Measurements from ENCODE around the gene ZNF776. TPM values are rescaled to one million over a fixed set of nuclear protein-coding genes. Genes with fewer than 3 reads are reported as not detected.

ZNF776 gene
- 43.6 TPM for total RNA-seq

DNA sequence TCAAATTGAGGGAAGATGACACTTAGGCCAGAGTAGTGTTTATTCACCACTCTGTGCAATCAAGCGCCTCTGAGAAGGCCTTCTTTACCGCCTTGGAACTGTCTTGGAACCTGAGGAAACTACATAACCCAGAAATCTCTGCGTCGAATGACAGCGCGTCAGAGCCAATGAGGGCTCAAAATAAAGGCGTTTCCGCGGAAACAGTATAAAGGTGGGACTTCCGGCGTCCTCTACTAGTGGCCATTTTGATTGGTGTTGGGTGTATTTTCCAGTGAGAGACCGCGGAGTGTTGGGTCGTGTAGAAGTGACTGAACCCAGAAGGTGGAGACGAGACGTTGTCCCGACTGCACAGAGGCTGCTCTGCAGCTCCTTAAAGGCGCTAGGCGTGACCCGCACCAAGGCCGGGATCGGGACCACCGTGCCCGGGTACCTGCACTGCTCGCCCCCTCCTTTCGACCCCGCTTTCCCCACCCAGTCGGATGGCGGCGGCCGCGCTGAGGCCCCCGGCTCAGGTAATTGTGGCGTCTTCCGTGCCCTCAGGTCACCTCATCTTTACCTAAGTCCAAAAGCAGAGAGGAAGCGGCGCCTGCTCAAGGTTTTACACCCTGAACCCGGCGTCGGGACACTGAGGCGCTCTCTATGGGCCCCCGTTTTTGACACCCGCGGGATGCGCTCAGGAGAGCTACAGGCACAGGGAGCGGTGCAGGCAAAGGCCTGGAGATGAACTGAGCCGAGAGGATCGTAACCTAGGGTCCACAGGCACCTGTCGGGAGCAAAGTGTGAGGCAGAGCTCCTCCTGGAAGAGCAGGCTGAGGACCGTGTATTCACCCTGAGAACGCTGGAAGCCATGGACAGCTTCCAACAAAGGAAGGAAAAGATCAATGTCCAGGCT is at the start of gene ZNF776:
Gene ZNF776, plus strand, starts transcription at position 236 of the 892 bp plus-strand sequence. Its CDS starts 244 bp downstream, at position 480.

DNA sequence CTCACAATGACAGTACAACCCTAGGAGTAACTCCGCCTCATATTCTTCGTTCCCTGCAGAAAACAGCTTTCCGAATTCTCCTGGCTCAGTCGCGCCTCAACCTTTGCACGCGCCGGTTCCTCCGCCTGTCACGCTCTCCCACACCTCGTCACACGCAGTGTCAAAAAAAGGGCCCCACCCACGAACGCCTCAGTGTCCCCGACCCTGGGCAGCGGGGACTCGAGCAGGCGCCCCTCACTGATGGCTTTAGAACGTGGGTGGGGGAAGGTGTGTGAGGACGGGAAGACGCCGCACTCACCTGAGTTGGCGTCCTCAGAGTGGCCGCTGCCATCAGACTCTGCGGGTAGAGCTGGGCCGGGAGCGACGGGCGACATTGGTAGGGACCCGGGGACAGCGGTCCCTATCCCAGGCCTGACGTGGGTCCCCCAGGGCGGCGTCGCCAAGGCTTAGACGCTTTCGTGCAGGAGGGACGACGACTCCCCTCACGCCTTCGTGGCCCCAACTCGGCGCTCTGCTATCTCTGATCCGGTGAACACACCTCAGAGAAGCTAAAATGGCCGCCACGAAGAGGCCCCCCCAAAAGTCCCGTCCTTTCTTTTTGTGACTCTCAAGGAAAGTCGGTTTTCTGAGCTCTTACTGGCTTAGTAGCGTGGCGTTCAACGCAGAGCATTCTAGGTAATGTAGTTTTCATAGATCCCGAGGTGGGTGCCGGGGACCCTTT is 37.8 kb upstream of the ZNF776 start, which contains the start of gene ZNF154:
Gene ZNF154, minus strand, starts transcription at position 564 of the 721 bp plus-strand sequence. Its CDS starts 233 bp downstream, at position 331.

DNA sequence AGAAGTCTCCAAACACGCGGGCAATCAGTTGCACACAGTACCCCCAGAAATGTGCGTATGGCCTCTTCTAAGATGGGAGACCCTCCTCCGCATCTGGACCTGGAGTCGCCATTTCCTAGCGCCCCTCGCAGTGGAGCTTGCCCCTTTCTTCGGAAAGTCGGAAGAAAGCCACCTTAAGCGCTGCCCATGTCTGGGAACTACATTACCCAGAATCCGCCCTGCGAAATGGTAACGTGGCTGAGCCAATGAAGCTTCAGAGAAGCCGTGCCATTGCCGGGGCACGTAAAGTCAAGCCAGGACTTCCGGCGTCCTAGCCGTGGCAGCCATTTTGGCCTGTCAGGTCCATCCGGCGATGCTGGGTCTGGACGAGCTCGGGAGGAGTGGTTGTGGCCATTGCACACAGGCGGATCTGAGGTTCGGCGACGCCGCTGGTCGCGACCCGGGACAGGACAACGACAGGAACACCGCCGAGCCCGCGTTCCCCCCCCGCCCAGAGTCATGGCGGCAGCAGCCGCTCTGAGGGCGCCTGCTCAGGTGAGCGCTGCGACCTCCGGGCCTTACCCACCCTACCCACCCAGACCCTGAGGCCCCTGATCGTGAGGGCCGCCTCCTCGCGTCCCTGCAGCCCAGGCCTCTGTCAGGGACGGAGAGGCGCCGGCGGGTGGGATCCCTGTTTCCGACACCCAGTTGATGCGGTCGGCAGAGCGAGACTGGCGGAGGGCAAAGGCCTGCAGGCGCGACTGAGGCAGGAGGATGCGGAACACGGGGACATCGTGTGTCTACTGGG is 22.9 kb downstream of the ZNF776 start, which contains the start of gene ZNF586:
Gene ZNF586, plus strand, starts transcription at position 332 of the 787 bp plus-strand sequence. Its CDS starts 167 bp downstream, at position 499.

Other genes with a start within 250 kb of the ZNF776 start
- 18.7 TPM for gene ZNF773, start 246.9 kb upstream of the ZNF776 start, total RNA-seq
- 19.6 TPM for gene ZNF549, start 219.5 kb upstream of the ZNF776 start, total RNA-seq
- 13.4 TPM for gene ZNF550, start 187.0 kb upstream of the ZNF776 start, total RNA-seq
- gene ZNF416, start 167.9 kb upstream of the ZNF776 start, total RNA-seq = 14.1 TPM
- gene ZIK1, start 162.7 kb upstream of the ZNF776 start, total RNA-seq = 24.2 TPM
- 5.3 TPM for gene ZNF530, start 146.9 kb upstream of the ZNF776 start, total RNA-seq
- gene ZNF134, start 132.6 kb upstream of the ZNF776 start, total RNA-seq = 39.7 TPM
- 30.7 TPM for gene ZNF211, start 113.6 kb upstream of the ZNF776 start, total RNA-seq
- not detected for gene ZSCAN4, start 77.9 kb upstream of the ZNF776 start, total RNA-seq
- 16.1 TPM for gene ZNF551, start 64.8 kb upstream of the ZNF776 start, total RNA-seq
- gene ZNF154, start 37.6 kb upstream of the ZNF776 start, total RNA-seq = 31.4 TPM
- 27.0 TPM for gene ZNF671, start 19.2 kb upstream of the ZNF776 start, total RNA-seq
- 42.2 TPM for gene ZNF586, start 22.9 kb downstream of the ZNF776 start, total RNA-seq
- 12.0 TPM for gene ZNF552, start 68.1 kb downstream of the ZNF776 start, total RNA-seq
- gene ZNF587B, start 83.5 kb downstream of the ZNF776 start, total RNA-seq = 14.3 TPM
- gene ZNF587, start 103.0 kb downstream of the ZNF776 start, total RNA-seq = 33.0 TPM
- gene ZNF814, start 142.2 kb downstream of the ZNF776 start, total RNA-seq = 29.5 TPM
- gene ZNF417, start 169.8 kb downstream of the ZNF776 start, total RNA-seq = 33.2 TPM
- gene ZNF418, start 188.6 kb downstream of the ZNF776 start, total RNA-seq = 47.1 TPM
- gene ZNF256, start 200.9 kb downstream of the ZNF776 start, total RNA-seq = 17.3 TPM
- not detected for gene C19orf18, start 227.7 kb downstream of the ZNF776 start, total RNA-seq

Measured in diencephalon (tissue), 1 donor.